C4-2B (cell line): ENCODE results near the gene C1QB.

Experiments
- CTCF ChIP-seq: fragments of 450-650 bp; conservative IDR thresholded peaks from 2 replicates; pipeline ENCODE4 v1.5.1; 2017; ENCODE audit warnings: mild to moderate bottlenecking
- ZFX ChIP-seq: fragments of 450-650 bp; IDR thresholded peaks from 2 replicates; pipeline ENCODE4 v1.6.1; 2017

GRCh38 chr1:22676916-22677583, 24.0 kb downstream of the C1QB start:
- no peak for TF ChIP-seq CTCF
- no peak for TF ChIP-seq ZFX
